Stimulated activated CD4-positive, alpha-beta T cell treated with anti-CD3 and anti-CD28 coated beads, TNF-alpha, amount 100 ng/mL, for 1 hour (primary cell): ENCODE results near the gene PCDHGB5.
A peak's percentile ranks its signal among the peaks of the same experiment; 100 is the strongest.
"Not testable (repeated sequence)": the region's sequence is repeated elsewhere in the genome, so short reads cannot be mapped to it uniquely, and the experiment has no call there.

Source experiments
- DNase-seq, 3 donors: peaks; one replicate each; pipeline ENCODE4 v3.0.0-alpha.2; 2020; ENCODE audit warnings: low read depth in 3 of 3, low spot score in 1 of 3

PCDHGB5 gene

DNA sequence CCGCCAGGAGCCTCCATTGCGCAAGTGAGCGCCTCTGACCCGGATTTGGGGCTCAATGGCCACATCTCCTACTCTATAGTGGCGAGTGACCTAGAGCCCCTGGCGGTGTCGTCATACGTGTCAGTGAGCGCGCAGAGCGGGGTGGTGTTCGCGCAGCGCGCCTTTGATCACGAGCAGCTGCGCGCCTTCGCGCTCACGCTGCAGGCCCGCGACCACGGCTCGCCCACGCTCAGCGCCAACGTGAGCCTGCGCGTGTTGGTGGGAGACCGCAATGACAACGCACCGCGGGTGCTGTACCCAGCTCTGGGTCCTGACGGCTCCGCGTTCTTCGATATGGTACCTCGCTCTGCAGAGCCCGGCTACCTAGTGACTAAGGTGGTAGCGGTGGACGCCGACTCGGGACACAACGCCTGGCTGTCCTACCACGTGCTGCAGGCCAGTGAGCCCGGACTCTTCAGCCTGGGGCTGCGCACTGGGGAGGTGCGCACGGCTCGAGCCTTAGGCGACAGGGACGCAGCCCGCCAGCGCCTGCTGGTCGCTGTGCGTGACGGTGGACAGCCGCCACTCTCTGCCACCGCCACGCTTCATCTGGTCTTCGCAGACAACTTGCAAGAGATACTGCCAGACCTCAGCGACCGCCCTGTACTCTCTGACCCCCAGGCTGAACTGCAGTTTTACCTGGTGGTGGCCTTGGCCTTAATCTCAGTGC, 12.0 kb downstream of the PCDHGB5 start:
- DNase-seq = no peak

DNA sequence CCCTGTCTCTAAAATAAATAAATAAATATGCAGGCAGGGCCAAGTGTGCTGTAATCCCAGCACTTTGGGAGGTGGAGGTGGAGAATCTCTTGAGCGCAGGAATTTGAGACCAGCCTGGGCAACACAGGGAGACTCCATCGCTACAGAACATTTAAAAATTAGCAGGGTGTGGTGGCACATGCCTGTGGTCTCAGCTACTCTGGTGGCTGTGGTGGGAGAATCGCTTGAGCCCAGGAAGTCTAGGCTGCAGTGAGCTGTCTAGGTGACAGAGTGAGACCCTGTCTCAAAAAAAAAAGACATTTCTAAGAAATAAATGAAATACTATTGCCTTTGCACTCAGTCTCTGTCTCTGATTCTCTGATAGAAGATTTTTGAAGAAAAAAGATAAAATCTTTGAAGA, 13.8 kb downstream of the PCDHGB5 start:
- DNase-seq = no peak

DNA sequence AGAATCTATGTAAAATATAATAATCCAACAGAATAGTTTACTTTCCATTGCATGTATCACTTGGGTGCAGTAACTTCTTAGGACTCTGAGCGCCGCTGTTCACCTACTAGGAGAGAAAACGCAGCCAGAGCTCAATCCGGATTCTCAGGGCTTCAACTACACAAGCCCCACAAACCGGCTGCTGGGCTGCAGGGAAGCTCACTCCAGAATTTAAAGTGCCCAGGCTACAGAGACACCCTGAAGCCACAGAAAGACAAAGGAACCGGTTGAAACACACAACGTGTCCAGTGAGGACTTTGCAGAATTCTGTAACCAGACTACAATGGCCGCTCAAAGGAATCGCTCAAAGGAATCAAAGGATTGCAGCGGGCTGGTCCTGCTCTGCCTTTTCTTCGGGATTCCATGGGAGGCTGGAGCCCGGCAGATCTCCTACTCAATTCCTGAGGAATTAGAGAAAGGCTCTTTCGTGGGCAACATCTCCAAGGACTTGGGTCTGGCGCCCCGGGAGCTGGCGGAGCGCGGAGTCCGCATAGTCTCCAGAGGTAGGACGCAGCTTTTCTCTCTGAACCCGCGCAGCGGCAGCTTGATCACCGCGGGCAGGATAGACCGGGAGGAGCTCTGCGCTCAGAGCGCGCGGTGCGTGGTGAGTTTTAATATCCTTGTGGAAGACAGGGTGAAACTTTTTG, 15.2 kb downstream of the PCDHGB5 start, which contains the start of gene PCDHGA10:
PCDHGA10 (plus strand) TSS at position 134 of the 686 bp plus-strand sequence; CDS start at position 323, 189 bp downstream.
- peak in 2 of 3 donors; percentile 13 to 37 for DNase-seq

DNA sequence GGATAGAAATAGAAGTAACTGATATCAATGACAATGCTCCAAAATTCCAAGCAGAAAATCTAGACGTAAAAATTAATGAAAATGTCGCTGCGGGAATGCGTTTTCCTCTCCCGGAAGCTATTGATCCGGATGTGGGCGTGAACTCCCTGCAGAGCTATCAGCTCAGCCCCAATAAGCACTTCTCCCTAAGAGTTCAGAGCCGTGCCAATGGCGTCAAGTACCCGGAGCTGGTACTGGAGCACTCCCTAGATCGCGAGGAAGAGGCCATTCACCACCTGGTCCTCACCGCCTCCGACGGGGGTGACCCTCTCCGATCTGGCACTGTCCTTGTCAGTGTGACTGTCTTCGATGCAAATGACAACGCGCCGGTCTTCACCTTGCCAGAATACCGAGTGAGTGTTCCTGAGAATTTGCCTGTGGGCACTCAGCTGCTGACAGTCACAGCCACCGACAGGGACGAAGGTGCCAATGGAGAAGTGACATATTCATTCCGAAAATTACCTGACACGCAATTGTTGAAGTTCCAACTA, 15.9 kb downstream of the PCDHGB5 start:
- no peak for DNase-seq

DNA sequence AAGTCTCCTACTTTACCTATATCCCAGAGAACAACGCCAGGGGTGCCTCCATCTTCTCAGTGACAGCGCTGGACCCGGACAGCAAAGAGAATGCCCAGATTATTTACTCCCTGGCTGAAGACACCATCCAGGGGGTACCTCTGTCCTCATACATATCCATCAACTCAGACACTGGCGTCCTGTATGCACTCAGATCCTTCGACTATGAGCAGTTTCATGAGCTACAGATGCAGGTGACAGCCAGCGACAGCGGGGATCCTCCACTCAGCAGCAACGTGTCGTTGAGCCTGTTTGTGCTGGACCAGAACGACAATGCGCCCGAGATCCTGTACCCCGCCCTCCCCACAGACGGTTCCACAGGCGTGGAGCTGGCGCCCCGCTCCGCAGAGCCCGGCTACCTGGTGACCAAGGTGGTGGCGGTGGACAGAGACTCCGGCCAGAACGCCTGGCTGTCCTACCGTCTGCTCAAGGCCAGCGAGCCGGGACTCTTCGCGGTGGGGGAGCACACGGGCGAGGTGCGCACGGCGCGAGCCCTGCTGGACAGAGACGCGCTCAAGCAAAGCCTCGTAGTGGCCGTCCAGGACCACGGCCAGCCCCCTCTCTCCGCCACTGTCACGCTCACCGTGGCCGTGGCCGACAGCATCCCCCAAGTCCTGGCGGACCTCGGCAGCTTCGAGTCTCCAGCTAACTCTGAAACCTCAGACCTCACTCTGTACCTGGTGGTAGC, 17.0 kb downstream of the PCDHGB5 start:
- DNase-seq = not testable (repeated sequence)

DNA sequence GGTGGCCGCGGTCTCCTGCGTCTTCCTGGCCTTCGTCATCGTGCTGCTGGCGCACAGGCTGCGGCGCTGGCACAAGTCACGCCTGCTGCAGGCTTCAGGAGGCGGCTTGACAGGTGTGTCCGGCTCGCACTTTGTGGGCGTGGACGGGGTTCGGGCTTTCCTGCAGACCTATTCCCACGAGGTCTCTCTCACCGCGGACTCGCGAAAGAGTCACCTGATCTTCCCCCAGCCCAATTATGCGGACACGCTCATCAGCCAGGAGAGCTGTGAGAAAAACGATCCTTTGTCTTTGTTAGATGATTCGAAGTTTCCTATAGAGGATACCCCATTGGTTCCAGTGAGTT, 17.5 kb downstream of the PCDHGB5 start:
- DNase-seq = not testable (repeated sequence)

DNA sequence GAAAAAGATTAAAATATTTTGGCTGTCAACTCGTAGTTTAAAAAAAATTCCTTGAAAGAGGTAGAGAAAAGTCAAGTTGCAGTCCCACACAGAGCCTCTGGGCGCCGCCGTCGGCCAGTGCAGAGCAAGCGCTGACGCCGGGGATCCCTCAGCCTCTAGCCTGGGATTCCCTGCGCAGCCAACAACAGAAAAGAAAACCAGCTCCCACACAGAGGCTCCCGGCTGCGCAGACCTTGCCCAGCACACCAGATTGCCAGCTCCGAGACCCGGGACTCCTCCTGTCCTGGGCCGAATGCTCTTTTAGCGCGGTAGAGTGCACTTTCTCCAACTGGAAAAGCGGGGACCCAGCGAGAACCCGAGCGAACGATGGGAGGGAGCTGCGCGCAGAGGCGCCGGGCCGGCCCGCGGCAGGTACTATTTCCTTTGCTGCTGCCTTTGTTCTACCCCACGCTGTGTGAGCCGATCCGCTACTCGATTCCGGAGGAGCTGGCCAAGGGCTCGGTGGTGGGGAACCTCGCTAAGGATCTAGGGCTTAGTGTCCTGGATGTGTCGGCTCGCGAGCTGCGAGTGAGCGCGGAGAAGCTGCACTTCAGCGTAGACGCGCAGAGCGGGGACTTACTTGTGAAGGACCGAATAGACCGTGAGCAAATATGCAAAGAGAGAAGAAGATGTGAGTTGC, 19.9 kb downstream of the PCDHGB5 start, which contains the start of gene PCDHGB7:
PCDHGB7 (plus strand) TSS at position 184 of the 679 bp plus-strand sequence; CDS start at position 367, 183 bp downstream.
- peak in 1 of 3 donors; percentile 41 for DNase-seq

DNA sequence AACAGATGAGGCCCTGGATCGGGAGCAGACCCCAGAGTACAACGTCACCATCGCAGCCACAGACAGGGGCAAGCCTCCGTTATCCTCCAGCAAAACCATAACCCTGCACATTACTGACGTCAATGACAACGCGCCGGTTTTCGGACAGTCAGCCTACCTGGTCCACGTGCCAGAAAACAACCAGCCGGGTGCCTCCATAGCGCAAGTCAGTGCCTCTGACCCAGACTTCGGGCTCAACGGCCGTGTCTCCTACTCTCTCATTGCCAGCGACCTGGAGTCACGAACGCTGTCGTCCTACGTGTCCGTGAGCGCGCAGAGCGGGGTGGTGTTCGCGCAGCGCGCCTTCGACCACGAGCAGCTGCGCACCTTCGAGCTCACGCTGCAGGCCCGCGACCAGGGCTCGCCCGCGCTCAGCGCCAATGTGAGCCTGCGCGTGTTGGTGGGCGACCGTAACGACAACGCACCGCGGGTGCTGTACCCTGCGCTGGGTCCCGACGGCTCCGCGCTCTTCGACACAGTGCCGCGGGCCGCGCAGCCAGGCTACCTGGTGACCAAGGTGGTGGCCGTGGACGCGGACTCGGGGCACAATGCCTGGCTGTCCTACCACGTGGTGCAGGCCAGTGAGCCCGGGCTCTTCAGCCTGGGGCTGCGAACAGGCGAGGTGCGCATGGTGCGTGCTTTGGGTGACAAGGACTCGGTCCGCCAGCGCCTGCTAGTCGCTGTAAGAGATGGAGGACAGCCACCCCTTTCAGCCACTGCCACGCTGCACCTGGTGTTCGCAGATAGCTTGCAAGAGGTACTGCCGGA, 21.5 kb downstream of the PCDHGB5 start:
- no peak for DNase-seq

DNA sequence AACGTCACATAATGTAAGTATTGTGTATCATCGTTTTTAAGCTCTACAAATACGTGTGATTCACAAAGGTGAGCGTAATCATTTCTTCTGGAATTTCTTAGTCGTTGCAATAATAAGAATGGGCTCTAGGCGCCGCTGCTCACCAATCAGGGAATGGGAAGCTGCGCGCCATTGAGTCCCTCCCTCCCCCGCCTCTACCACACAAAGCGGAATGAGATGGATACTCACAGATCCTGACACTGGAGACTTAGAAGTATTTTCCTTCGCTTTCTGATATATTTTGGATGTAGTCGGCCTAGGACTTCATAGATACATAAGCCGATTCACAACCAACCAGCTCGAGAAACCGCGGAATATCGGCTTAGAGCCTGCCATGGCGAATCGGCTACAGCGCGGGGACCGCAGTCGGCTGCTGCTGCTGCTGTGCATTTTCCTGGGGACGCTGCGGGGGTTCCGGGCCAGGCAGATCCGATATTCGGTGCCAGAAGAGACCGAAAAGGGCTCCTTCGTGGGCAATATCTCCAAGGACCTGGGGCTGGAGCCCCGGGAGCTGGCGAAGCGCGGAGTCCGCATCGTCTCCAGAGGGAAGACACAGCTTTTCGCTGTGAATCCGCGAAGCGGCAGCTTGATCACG, 23.2 kb downstream of the PCDHGB5 start, which contains the start of gene PCDHGA11:
PCDHGA11 (plus strand) TSS at position 197 of the 634 bp plus-strand sequence; CDS start at position 374, 177 bp downstream.
- no peak for DNase-seq

DNA sequence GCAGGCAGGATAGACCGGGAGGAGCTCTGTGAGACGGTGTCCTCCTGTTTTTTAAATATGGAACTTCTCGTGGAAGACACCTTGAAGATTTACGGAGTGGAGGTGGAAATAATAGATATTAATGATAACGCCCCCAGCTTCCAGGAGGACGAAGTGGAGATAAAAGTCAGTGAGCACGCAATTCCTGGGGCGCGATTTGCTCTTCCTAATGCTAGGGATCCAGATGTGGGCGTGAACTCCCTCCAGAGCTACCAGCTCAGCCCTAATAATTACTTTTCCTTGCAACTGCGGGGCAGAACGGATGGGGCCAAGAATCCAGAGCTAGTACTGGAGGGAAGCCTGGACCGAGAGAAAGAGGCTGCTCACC, 23.7 kb downstream of the PCDHGB5 start:
- no peak for DNase-seq

DNA sequence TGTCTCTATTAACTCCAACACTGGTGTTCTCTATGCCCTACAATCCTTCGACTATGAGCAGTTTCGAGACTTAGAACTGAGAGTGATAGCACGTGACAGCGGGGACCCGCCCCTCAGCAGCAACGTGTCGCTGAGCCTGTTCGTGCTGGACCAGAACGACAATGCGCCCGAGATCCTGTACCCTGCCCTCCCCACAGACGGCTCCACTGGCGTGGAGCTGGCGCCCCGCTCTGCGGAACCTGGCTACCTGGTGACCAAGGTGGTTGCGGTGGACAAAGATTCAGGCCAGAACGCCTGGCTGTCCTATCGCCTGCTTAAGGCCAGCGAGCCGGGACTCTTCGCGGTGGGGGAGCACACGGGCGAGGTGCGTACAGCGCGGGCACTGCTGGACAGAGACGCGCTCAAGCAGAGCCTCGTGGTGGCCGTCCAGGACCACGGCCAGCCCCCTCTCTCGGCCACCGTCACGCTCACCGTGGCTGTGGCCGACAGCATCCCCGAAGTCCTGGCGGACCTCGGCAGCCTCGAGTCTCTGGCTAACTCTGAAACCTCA, 25.1 kb downstream of the PCDHGB5 start:
- no peak for DNase-seq

DNA sequence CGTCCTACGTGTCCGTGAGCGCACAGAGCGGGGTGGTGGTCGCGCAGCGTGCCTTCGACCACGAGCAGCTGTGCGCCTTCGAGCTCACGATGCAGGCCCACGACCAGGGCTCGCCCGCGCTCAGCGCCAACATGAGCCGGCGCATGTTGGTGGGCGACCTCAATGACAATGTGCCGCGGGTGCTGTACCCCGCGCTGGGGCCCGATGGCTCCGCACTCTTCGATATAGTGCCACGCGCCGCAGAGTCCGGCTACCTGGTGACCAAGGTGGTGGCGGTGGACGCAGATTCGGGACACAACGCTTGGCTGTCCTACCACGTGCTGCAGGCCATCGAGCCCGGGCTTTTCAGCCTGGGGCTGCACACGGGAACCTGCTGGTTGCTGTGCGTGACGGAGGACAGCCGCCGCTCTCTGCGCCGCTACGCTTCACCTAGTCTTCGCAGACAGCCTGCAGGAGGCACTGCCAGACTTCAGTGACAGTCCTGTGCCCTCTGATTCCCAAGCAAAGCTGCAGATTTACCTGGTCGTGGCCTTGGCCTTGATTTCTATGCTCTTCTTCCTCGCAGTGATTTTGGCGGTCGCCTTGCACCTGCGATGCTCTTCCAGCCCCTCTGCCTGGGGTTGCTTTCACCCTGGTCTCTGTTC, 30.2 kb downstream of the PCDHGB5 start:
- DNase-seq = no peak

DNA sequence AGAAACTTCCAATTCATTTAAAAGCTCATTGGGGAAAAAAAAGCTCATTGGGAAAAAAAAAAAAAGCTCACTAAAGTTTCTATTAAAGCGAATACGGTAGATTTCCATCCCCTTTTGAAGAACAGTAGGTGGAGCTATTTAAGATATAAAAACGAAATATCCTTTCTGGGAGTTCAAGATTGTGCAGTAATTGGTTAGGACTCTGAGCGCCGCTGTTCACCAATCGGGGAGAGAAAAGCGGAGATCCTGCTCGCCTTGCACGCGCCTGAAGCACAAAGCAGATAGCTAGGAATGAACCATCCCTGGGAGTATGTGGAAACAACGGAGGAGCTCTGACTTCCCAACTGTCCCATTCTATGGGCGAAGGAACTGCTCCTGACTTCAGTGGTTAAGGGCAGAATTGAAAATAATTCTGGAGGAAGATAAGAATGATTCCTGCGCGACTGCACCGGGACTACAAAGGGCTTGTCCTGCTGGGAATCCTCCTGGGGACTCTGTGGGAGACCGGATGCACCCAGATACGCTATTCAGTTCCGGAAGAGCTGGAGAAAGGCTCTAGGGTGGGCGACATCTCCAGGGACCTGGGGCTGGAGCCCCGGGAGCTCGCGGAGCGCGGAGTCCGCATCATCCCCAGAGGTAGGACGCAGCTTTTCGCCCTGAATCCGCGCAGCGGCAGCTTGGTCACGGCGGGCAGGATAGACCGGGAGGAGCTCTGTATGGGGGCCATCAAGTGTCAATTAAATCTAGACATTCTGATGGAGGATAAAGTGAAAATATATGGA, 32.8 kb downstream of the PCDHGB5 start, which contains the start of gene PCDHGA12:
PCDHGA12 (plus strand) TSS at position 176 of the 782 bp plus-strand sequence; CDS start at position 429, 253 bp downstream.
- DNase-seq = no peak

DNA sequence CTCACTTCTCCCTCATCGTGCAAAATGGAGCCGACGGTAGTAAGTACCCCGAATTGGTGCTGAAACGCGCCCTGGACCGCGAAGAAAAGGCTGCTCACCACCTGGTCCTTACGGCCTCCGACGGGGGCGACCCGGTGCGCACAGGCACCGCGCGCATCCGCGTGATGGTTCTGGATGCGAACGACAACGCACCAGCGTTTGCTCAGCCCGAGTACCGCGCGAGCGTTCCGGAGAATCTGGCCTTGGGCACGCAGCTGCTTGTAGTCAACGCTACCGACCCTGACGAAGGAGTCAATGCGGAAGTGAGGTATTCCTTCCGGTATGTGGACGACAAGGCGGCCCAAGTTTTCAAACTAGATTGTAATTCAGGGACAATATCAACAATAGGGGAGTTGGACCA, 33.5 kb downstream of the PCDHGB5 start:
- DNase-seq = no peak

DNA sequence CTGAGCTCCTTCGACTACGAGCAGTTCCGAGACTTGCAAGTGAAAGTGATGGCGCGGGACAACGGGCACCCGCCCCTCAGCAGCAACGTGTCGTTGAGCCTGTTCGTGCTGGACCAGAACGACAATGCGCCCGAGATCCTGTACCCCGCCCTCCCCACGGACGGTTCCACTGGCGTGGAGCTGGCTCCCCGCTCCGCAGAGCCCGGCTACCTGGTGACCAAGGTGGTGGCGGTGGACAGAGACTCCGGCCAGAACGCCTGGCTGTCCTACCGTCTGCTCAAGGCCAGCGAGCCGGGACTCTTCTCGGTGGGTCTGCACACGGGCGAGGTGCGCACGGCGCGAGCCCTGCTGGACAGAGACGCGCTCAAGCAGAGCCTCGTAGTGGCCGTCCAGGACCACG, 34.6 kb downstream of the PCDHGB5 start:
- not testable (repeated sequence) for DNase-seq

DNA sequence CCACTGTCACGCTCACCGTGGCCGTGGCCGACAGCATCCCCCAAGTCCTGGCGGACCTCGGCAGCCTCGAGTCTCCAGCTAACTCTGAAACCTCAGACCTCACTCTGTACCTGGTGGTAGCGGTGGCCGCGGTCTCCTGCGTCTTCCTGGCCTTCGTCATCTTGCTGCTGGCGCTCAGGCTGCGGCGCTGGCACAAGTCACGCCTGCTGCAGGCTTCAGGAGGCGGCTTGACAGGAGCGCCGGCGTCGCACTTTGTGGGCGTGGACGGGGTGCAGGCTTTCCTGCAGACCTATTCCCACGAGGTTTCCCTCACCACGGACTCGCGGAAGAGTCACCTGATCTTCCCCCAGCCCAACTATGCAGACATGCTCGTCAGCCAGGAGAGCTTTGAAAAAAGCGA, 35.0 kb downstream of the PCDHGB5 start:
- not testable (repeated sequence) for DNase-seq

DNA sequence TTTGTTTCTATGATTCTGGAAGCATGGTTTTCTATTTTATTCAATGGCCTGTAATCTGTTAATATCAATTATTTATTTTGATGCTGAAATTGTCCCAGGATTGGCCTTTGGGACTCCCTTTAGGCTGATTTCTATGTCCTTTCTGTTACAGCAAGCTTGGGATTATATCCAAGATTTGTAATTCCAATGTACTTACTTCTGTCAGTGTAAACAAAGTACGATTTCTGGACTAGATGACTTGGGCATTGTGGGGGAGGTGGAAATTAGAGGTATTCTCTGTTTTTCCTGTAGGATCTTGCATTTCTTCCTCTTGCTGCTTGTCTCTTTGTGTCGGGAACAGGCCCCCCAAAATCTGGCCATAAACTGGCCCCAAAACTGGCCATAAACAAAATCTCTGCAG, 36.3 kb downstream of the PCDHGB5 start:
- DNase-seq = no peak

DNA sequence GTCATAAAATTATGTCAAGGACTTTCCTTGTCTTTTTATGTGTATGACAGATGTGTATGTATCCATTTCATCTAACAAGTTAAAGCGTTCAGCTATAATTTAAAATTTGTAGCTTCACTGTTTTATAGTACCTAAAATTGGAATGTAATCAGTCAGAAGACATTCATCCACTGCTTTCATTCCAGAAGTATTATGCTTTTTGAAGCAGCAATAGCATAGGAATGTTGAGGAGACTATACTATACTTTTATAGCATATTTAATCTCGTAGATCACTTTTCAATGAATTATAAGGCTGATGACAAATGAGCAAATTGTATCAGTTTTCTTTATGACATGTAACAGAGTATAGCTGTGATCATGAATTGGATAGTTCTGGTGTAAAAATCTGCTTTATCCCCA, 39.5 kb downstream of the PCDHGB5 start:
- no peak for DNase-seq
